HG03103 (cell line): ENCODE data around the gene PIAS3.
"Not testable (repeated sequence)": the region's sequence is repeated elsewhere in the genome, so short reads cannot be mapped to it uniquely, and the experiment has no call there.

Experiments used
- ATAC-seq: cut with Tn5 transposase; IDR thresholded peaks from one replicate; pipeline ENCODE4 v1.9.1; 2021; ENCODE audit warnings: low read depth; ENCODE audit not compliant: unreplicated experiment

The PIAS3 gene

DNA sequence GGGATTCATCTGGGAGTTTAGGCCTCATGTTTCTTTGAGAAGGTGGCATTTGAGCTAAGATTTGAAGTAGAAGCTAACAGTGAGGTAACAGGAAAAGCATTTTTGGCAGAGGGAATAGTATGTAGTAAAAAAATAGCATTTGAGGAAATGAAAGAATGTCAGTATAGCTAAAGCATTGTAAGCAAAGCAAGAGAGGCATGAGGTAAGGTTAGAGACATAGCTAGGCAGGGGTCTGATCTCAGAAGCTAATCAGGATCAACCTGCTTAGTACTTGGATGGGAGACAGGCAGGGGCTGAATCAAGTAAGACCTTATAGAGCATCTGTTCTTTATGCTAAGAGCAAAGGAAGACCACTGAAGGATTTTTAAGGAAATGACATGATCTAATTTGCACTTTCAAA is 30.9 kb downstream of the PIAS3 start:
- ATAC-seq, result no peak

- ATAC-seq, result no peak
These were observed 32.9 kb downstream of the PIAS3 start for GRCh38 chr1:145826030-145826429.

- no peak for ATAC-seq
These were observed 34.4 kb downstream of the PIAS3 start for GRCh38 chr1:145824499-145824842.

GRCh38 chr1:145823565-145824498 is 35.0 kb downstream of the PIAS3 start, which contains the start of the genes POLR3C and RNF115:
Gene POLR3C, plus strand, starts transcription at chr1:145824200. Its CDS starts 1,577 bp downstream, at chr1:145825777.
Gene RNF115, minus strand, starts transcription at chr1:145824095. Its CDS starts 222 bp downstream, at chr1:145823873.
- peak; percentile 77 for ATAC-seq

GRCh38 chr1:145822779-145823331 is 36.0 kb downstream of the PIAS3 start:
- not testable (repeated sequence) for ATAC-seq

GRCh38 chr1:145818095-145818494 is 40.8 kb downstream of the PIAS3 start:
- not testable (repeated sequence) for ATAC-seq

GRCh38 chr1:145812977-145813810 is 45.7 kb downstream of the PIAS3 start:
- not testable (repeated sequence) for ATAC-seq

DNA sequence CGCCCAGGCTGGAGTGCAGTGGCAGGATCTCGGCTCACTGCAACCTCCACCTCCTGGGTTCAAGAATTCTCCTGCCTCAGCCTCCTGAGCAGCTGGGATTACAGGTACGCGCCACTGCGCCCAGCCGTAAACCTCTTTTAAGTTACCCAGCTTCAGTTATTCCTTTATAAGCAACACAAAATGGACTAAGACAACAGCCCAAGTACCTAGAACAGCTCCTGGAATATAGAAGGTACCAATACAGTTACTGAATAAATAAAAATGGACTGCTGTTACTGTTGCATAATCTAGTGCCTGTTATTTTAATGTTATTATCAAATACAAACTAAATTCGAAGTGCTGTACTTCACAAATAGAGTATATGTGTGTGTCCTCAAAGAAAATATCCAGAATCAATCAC is 52.0 kb downstream of the PIAS3 start:
- ATAC-seq, result no peak

GRCh38 chr1:145806408-145806807 is 52.5 kb downstream of the PIAS3 start:
- no peak for ATAC-seq

- ATAC-seq, result no peak
These were observed 53.8 kb downstream of the PIAS3 start for GRCh38 chr1:145805057-145805456.

DNA sequence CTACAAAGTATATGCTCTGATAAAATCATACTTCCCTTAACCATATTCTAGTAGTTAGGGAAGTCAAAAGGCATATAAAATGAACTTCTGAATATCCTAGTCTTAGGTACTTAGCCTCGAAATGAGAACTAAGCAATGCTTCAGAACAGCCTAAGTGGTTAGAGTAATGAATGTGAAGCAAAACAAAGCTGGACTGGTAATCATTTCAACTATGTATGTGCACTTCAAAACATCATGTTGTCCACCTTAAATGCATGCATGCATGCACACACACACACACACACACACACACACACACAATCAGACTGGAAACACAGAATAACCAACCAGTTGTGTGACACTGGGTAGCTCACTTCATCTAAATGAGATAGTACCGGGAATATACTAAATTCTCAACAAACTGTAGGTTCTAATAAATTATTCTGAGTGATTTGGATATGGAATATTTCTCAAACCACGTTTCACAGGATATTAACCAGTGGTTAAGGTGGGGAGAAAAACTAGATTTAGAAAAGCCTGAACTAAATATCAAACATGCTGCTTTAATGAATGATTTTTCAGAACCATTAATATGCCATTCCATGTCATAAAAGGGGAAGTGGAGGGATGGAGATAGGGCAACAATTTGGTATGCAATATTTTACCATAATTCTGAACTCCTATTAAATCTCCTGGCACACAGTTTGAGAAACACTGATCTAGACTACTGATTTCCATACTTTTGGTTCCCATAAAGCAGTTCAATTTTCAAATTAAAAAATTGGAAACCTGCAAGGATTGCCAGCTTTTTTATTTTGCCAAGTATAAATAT is 54.4 kb downstream of the PIAS3 start:
- no peak for ATAC-seq

GRCh38 chr1:145799806-145800205 is 59.1 kb downstream of the PIAS3 start:
- no peak for ATAC-seq
